OCI-M1 (cell line): ENCODE measurements around the gene GPX2.

Experiments
- DNase-seq: peaks from one replicate; lab custom pipeline; 2025; lab: John Stamatoyannopoulos, UW

Gene GPX2

DNA sequence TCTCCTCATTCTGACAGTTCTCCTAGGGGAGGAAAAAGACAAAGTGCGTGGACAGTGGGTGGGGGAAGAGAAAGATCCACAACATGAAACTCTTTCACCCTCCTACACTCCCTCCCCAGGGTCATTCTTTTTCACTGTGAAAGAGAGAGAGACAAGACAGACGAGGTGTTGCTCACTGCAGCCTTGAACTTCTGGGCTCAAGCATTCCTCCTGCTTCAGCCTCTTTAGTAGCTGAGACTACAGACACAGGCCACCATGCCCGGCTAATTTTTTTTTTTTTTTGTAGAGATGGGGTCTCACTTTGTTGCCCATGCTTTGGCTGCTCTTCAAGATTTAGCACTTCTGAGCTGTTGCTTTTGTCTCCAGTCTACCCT lies 2.7 kb downstream of the GPX2 start:
- no peak for DNase-seq

DNA sequence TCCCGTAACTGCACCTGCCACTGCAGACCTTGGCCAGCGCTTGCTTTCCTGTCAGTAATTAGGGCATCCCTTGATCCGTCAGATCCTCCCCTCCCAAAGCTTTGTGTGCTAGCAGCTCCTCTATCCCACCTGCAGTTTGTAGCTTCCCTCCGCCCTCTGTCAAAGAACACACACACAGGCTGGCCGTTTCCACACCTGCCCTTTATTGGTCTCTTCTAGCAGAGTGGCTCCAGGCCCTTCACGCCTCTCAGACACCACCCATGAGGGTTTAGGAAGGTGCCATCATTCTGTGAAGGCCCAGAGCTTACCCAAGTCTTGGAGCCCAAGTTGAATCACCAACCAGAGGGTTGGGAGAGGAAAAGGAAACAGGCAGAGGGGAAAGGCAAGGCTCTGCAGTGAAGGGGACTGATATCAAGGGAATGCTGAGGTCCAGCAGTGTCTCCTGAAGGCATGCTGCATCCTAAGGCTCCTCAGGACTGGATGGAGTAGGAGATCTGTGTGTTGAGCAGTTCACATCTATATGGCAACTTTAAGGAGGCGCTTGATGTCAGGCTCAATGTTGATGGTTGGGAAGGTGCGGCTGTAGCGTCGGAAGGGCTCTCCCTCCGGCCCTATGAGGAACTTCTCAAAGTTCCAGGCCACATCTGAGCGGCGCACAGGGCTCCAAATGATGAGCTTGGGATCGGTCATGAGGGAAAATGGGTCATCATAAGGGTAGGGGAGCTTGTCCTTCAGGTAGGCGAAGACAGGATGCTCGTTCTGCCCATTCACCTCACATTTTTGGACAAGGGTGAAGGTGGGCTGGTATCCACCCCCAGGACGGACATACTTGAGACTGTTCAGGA lies 3.4 kb downstream of the GPX2 start:
- no peak for DNase-seq

DNA sequence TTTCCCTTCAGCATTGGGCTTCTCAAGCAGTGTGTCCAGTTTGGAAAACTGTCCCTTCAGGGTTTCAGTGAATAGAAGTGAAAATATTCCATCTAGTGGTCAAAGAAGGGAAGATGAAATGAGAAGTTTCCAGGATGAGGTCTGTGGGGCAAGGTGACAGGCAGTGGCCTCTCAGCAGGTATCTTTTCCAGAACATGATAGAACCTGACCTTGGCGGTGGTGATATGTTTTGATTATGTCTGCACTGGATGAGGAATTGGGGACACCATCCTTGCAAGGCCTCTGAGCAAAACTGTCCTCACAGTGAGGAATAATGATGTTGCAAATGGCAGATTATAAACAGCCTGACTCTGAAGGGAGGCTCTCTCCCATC lies 4.7 kb downstream of the GPX2 start:
- DNase-seq = no peak

DNA sequence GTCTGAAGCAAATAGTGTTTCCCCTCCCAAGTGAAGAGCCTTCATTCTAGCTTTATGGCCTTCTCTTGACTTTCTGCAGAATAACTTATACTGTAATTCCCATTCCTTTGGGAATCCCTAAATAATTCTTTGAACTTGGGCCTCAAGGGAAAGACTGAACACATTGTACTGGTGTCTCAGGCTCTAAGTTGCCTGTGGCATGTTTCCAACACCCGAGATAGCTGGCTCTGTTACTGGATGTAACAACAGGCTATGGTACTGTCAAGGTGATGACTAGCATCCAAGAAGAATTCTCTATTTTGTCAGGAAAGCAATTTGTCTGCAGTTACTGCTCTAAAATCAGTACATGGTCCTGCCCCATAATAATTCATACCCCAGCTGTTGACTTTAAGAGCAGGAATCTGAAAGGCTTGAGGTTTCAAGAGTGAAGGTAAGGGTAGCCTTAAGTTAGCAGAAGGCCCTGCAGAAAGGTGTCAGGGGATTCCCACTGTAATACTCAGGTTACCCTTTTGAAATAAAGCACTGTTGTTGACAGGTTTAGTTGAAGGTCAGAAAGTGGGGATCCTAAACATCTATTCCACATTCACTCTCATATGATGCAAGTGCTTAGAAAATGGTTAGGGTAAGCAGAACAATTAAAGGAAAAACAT lies 5.2 kb downstream of the GPX2 start:
- no peak for DNase-seq

- peak; percentile 16 for DNase-seq
Measured at GRCh38 chr14:64935508-64935907, 7.0 kb downstream of the GPX2 start.

DNA sequence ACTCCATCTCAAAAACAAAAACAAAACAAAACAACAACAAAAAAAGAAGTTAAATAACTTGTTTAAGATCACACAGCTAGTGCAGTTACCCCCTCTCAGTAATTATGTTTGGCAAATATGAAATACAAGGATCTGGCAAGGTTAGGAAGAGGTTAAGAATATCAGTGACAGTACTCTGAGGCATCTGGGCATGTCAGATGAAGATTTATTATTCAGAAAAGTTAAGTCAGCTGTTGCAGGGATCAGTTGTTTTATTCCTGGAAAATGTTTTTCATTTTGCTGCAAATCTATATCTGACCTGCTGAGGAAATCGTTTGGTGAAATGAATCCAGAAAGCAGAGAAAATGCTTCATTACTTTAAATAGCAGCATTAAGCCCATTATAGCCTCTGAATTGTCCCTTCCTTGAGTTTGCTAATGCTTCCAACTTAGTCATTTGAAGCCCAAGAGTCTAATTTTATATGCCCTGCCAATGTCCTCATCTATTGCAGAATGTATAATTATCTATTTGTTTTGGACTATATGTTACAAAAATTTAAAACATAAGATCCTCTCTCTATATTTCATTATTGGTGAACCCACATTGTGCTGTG lies 8.1 kb downstream of the GPX2 start:
- DNase-seq = no peak

GRCh38 chr14:64932231-64932630 lies 10.3 kb downstream of the GPX2 start:
- DNase-seq = no peak

DNA sequence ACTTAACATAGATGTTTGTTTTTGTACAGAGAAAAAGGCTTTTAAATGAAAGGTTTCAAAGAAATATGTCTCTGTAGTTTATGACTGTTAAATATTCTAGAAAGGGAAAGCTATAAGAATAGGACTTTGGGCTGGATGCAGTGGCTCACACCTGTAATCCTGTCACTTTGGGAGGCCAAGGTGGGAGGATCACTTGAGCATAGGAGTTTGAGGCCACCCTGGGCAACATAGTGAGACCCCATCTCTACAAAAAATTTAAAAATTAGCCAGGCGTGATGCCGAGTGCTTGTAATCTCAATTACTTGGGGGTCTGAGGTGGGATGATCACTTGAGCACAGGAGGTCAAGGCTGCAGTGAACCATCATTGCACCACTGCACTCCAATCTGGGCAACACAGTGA lies 11.4 kb downstream of the GPX2 start:
- no peak for DNase-seq

GRCh38 chr14:64930085-64930843 lies 12.3 kb downstream of the GPX2 start:
- DNase-seq = no peak

- DNase-seq = no peak
Measured at GRCh38 chr14:64929014-64929359, 13.6 kb downstream of the GPX2 start.

DNA sequence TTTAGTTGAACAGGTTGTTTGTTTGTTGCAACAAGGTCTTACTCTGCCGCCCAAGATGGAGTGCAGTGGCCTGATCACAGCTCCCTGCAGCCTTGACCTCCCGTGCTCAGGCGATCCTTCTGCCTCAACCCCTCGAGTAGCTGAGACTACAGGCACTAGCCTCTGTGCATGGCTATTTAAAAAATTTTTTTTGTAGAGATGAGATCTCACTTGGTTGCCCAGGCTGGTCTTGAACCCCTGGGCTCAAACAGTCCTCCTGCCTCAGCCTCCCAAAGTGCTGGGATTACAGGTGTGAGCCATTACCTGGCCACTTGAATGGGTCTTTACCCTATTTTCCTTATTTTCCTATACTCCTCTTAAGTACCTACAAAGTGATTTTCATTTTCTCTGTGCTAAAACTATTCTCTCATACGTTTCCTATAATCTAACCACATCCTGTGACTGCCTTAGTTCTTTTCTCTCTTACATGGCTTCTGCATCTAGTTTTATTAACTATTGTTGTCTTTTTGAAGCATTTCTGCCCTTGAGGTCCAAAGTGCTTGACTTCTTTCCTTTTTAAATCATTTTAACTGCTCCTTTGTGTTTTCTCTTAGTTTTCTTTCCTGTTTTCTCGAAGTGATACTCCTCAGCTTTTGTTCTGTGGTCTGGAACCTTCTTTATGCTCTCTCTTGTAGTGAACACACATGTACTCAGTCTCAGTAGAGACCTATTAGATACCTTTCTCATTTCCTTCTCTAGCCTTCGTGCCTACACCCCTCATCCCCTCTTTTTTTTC lies 14.1 kb downstream of the GPX2 start:
- DNase-seq = no peak

DNA sequence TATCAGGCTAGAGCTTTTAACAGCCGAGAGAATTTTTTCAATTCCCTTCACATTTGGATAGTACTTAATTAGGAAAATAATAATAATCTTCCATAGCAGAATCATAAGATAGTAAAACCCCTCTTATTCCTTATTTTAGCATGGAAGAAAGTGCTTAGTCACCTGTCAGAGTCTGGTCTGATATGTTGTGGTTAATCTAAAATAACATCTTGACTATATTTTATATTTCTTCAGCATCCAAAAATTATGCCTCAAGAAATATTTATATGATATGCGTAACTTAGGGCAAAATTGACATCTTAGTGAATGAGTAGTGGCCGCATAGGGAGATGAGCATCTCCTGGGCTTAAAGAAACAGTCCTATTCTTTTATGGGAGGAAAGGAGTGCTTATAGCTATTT lies 15.5 kb downstream of the GPX2 start:
- DNase-seq = no peak

DNA sequence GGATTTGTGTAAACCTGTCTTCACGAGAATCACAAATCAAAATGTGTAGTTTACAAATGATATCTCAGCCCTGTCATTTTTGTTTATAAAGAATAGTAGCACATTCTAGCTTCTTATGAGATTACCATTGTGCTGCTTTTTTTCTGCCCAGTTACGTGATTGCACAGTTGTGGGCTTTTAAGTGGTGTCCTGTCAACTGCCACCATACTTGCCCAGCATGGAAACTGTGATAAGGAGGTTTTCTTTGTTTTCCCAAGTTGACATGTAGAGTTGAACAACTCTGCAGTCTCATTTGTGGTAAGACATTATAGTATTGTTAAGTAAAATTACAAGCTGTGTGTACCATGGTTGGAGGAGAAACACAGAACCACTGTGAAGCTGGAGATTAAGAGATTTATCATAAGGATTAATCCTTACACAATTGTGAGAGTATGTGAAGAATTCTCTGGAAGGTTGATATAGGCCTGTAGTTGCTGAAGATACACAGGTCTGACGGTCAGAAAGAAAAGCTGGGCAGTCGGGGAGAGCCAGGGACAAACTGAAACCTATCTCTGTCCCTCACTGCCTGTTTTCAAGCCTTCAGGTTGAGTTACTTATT lies 16.0 kb downstream of the GPX2 start:
- DNase-seq = no peak

- no peak for DNase-seq
Measured at GRCh38 chr14:64923015-64923414, 19.5 kb downstream of the GPX2 start.

DNA sequence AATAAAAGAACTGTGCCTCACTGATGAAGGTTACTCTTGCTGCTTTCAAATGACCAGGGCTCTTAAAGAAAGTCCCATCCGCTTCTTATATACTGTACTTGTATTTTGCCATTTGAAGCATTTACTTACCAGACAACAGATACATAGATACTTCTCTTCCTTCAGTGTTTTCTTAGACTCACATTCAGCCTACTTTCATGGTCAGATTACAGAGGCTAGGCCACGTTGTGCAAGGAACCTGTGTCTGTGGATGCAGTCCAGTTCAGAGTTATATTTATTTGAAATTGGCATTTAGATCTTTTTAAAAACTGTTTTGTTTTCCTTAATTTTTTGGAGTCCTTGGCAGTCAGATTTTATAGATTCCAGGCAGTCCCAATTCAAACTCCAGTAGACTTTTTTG lies 22.1 kb downstream of the GPX2 start:
- DNase-seq = no peak

DNA sequence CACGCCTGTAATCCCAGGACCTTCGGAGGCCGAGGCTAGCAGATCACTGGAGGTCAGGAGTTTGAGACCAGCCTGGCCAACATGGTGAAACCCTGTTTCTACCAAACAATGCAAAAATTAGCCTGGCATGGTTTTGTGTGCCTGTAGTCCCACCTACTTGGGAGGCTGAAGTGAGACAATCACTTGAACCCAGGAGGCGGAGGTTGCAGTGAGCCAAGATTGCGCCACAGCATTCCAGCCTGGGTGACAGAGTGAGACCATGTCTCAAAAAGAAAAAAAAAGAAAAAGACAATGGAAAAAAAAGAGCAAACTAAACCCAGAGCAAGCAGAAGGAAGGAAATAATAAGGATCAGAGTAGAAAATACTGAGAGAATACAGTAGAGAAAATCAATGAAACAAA lies 22.9 kb downstream of the GPX2 start:
- DNase-seq = no peak

DNA sequence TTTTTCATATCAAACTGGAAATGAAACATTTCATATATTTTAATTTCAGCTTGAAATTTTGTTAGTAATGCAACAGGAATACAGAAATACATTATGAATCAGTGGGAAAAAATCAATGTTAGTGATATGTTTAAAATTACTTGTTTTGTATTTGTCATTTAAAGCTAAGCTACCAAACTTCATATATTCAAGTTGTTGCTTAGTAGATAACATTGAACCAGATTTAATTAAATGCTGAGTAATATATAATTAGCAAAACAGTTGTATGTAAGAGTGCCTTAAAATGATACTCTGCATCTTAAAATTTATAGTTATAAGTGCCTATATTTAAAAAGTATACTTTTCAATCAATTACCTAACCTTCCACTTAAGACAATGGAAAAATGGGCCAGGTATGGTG lies 23.3 kb downstream of the GPX2 start:
- no peak for DNase-seq

- DNase-seq = no peak
Measured at GRCh38 chr14:64918216-64918615, 24.3 kb downstream of the GPX2 start.

DNA sequence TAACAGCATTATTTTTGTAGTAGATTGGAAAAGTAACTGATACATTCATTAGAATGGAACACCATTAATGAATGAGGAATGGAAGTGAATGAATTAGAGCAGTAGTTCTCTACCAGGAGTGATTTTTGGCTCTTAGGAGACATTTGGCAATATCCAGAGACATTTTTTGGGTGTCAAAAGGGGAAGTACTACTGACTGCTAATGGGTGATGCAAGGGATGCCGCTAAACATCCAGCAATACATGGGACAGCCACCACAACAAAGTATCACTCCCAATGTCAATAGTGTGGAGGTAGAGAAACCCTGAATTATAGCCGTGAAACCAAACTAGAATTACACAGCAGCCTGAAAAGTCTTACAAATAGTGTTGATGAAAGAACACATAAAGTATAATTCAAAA lies 26.7 kb downstream of the GPX2 start:
- DNase-seq = peak; percentile 24

GRCh38 chr14:64915029-64915424 lies 27.5 kb downstream of the GPX2 start:
- DNase-seq = no peak

DNA sequence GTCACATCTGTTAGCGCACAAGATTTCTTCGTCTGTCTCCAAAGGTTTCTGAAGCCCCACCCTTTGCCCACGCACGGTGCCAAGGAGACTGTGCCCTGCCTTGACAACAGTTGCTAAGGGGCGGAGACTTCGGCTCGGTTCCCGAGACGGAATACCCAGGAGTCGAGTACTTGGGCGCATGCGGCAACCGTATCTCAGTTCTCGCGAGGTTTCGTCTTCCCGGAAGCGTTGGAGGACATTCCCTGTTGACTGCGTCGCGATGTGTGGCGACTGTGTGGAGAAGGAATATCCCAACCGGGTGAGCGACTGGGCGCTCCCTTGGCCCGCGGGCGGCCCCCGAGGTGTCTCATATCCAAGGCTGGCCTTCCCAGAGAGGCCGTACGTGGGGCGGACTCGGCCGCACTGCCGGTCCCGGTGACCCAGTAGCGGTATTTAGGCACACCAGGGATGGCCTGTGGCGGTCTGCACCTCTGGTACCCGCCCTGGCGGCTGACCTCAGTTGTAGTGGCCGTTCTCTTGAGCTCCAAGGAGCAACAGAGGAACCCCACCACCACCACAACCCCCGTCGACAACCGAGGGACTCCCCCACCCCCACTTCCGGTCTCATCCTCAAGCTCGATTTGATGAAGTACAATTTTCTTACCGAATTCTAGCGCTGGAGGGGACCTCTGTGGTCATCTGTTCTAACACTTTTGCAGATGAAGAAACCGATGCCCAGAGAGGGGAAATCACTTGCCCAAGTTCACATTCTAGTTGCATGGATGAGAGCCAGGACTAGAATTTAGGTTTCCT lies 28.1 kb downstream of the GPX2 start, which contains the start of gene CHURC1:
CHURC1 (plus strand) TSS at position 219 of the 792 bp plus-strand sequence; CDS start at position 260, 41 bp downstream.
- peak; percentile 95 for DNase-seq
